ENCODE results near the gene ENHO. TPM values are rescaled to one million over a fixed set of nuclear protein-coding genes. Genes with fewer than 3 reads are reported as not detected.
"Not testable (repeated sequence)": the region's sequence is repeated elsewhere in the genome, so short reads cannot be mapped to it uniquely, and the experiment has no call there.

The ENHO gene
- total RNA-seq, 1 experiment from 2014 or later, result 10.4 TPM

DNA sequence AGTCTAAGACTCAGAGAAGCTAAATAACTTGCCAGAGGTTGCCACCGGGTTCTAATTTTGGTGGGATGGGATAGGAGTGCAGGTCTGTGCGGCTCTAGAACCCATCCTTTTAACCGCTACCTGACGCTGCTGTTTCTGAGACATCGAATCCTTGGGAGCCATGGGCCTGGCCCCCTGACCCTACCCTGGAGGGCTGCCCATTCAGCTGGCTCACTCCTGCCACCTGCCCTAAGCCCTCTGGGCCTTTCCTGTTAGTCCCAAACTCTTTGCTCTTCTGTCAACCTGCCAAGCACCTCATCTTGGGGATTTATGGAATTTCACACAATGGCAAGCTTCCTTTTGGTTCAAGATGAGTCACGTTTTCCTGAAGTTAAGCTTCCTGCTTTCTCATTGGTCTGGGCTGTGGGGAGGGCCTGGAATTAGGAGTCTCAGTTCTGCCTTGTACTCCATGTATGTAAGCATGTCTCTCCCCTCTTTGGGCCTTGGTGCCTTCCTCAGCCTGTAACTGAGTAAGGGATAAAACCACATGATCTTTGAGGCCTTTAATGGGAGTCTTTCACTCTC is 26.6 kb downstream of the ENHO start:
- in situ Hi-C loops (cut with HindIII; ENCODE audit: low sequenced_read_pairs), result no loop called here
- DNase-seq (ENCODE audit: low spot score), result no peak

DNA sequence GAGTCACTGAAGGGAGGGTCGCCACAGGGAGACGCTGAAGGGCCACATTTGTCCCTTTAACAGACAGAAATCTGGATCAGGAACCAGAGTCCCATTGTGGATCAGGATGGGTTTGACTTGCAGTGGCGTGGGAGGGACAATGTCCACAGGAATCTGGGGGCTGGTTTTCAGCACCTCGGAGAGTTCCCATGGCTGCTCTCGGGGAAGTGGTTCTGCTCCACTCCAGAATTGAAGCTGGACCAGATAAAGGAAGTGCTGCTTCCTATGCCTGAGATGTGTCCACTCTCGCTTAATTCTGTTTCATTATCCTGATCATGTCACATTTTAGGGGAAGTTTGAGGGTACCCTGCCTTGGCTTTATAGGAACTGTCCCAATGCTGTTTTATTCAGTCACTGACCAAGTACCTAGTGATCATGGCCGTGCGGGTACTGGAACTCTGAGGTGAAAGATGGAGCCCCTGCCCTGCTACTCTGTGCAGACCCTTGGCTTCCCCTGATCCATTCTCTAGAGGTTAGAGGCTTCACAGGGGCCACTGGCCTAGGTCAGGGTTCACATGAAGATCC is 28.7 kb downstream of the ENHO start:
- no peak for DNase-seq (ENCODE audit: low spot score)
- in situ Hi-C loops (cut with HindIII; ENCODE audit: low sequenced_read_pairs), result no loop called here

DNA sequence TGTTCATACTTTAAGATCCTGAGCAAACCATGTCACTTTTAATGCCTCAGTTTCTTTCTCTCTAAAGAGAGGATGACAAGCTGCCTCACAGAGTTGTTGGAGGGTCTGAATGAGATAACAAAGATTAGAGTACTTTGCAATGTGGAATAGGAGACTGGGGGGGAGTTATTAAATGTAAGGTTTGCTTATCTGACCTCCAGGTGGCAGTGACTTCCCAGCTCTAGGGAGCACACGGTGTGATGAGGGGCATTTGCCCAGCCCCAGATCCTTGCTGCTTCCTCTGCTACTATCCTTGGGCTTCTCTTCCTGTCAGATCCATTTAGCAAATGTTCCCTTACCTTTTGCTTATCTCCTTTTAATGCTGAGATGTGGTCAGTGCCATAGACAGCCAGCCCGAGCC is 30.7 kb downstream of the ENHO start:
- in situ Hi-C loops (cut with HindIII; ENCODE audit: low sequenced_read_pairs), result no loop called here
- DNase-seq (ENCODE audit: low spot score), result no peak

DNA sequence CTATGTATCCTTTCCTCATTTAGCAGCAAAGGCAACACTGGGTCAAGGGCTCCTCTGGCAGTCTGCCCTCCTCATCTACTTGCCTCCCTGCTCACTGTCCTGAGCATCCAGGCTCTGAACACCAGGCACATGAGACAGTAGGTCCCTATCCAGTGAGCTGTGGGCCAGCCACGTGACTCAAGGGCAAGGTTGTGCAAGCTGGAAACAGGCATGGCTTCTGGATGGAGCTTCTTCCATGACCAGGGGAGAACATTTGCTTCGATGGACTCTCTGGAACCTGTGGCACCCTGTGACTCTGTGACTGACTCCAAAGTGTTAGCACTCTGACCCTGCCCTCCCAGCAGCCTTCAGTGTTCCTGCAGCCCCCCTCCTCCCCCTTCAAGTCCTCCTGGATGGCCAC is 31.2 kb downstream of the ENHO start:
- in situ Hi-C loops (cut with HindIII; ENCODE audit: low sequenced_read_pairs), result no loop called here

GRCh38 chr9:34490760-34491159 is 32.0 kb downstream of the ENHO start:
- no peak for DNase-seq (ENCODE audit: low spot score)
- in situ Hi-C loops (cut with HindIII; ENCODE audit: low sequenced_read_pairs), result no loop called here

More for the DNA sequence above, 31.2 kb downstream of the ENHO start:
- no peak for DNase-seq (ENCODE audit: low spot score)

DNA sequence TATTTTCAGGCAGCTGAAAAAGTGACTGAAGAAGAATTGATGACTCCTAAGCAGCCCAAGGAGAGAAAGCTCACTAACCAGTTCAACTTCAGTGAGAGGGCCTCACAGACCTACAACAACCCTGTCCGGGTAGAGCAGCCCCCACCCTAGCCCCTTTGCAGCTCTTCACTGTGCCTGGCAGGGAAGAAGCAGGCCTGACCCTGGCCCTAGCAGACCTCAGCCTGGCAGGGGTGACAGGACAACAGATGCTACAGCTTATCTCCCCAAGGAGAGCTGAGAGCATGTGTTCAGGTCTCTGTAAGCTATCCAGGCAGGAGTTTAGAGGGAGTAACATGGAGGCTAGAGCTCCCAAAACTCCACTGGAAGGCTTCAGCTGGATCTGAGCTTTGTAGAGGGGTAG is 32.4 kb downstream of the ENHO start:
- in situ Hi-C loops (cut with HindIII; ENCODE audit: low sequenced_read_pairs), result no loop called here
- DNase-seq (ENCODE audit: low spot score), result no peak

GRCh38 chr9:34486572-34486971 is 36.2 kb downstream of the ENHO start:
- in situ Hi-C loops (cut with HindIII; ENCODE audit: low sequenced_read_pairs), result no loop called here
- DNase-seq (ENCODE audit: low spot score), result no peak

- DNase-seq (ENCODE audit: low spot score), result no peak
- in situ Hi-C loops (cut with HindIII; ENCODE audit: low sequenced_read_pairs), result no loop called here
Observed at GRCh38 chr9:34485822-34486221, 37.0 kb downstream of the ENHO start.

DNA sequence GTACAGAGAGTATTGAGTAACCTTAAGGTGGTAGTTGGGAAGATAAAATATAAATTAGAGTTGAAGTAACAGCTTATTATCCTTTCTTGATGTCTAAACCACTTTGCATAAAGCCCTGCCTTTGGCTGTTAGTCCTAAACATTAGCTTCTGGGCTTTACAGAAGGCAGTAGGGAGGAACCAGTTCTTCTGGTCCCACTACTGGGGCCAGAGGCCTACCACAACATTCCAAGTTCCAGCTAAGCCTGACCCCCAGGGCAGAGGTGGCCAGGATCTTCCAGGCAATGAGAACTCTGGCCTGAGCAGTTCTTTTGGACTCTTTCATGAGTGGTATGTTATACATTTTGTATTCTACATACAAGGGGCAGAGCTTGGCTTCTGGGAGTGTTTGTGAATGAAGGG is 38.1 kb downstream of the ENHO start:
- DNase-seq (ENCODE audit: low spot score), result no peak
- in situ Hi-C loops (cut with HindIII; ENCODE audit: low sequenced_read_pairs), result no loop called here

DNA sequence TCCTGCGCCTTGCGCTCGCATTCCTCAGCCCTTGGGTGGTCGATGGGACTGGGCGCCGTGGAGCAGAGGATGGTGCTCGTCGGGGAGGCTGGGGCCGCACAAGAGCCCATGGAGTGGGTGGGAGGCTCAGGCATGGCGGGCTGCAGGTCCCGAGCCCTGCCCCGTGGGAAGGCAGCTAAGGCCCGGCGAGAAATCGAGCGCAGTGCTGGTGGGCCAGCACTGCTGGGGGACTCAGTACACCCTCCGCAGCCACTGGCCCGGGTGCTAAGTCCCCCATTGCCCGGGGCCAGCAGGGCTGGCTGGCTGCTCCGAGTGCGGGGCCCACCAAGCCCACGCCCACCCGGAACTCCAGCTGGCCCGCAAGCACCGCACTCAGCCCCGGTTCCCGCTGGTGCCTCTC is 40.0 kb downstream of the ENHO start:
- DNase-seq (ENCODE audit: low spot score); in situ Hi-C loops (cut with HindIII; ENCODE audit: low sequenced_read_pairs): not testable (repeated sequence)

GRCh38 chr9:34481620-34482019 is 41.2 kb downstream of the ENHO start:
- in situ Hi-C loops (cut with HindIII; ENCODE audit: low sequenced_read_pairs); DNase-seq (ENCODE audit: low spot score): not testable (repeated sequence)

GRCh38 chr9:34479431-34479866 is 43.3 kb downstream of the ENHO start:
- in situ Hi-C loops (cut with HindIII; ENCODE audit: low sequenced_read_pairs), result no loop called here
- DNase-seq (ENCODE audit: low spot score), result no peak

DNA sequence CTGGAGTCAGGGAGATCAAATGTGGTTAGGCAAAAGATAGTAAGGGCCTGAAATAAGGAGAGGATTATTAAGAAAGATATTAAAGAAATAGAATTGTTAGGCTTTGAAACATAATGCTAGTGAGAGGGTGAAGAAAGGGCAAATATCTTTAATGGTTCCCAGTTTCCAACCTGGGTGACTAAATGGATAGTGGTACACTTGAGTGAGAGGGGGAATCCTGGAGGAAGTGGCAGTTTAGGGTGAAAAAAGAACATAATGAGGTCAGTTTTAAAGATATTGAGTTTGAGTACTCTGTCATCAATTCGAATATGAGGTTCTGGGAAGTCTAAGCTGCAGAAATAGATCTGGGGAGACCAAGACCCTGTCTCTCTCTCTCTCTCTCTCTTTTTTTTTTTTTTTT is 45.2 kb downstream of the ENHO start:
- no peak for DNase-seq (ENCODE audit: low spot score)
- in situ Hi-C loops (cut with HindIII; ENCODE audit: low sequenced_read_pairs), result no loop called here

DNA sequence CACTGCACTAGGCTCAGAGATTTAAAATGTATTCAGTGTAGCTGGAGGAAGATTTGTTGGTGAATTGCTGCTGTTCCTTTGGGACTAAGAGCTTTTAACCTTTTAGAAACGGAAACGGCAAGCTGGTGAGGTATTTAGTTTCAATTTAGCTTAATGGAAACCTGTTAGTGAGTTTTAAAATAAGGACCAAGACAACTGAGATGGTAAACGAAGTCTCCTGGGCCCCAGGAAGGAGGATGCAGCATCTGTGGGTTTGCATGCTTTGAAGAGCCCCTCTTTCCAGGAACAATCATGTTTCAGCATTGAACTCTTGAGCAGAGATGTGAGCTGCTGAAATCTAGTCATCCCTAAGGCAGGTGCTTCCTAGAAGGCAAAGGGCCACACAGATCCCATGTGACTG is 47.7 kb downstream of the ENHO start:
- in situ Hi-C loops (cut with HindIII; ENCODE audit: low sequenced_read_pairs), result no loop called here
- DNase-seq (ENCODE audit: low spot score), result no peak

Other genes starting within 250 kb of the ENHO start
- 5.2 and 6.2 TPM in 2 replicates for gene KIF24, start 193.7 kb downstream of the ENHO start, total RNA-seq (2014; rRNA removed; shearing (Covaris generic))
- gene NUDT2, start 193.4 kb downstream of the ENHO start, total RNA-seq (2014; rRNA removed; shearing (Covaris generic)), result 27.5 and 50.5 TPM in 2 replicates
- gene MYORG, start 146.1 kb downstream of the ENHO start, total RNA-seq (2014; rRNA removed; shearing (Covaris generic)), result 0.80 and 0.92 TPM in 2 replicates
- 5.2 TPM in 2 replicates for gene FAM219A, start 64.4 kb downstream of the ENHO start, total RNA-seq (2014; rRNA removed; shearing (Covaris generic))
- gene DNAI1, start 64.2 kb downstream of the ENHO start, total RNA-seq (2014; rRNA removed; shearing (Covaris generic)), result not detected in 2 replicates
- gene CNTFR, start 66.7 kb upstream of the ENHO start, total RNA-seq (2014; rRNA removed; shearing (Covaris generic)), result 0.78 and 1.0 TPM in 2 replicates
- 57.9 and 59.4 TPM in 2 replicates for gene RPP25L, start 89.1 kb upstream of the ENHO start, total RNA-seq (2014; rRNA removed; shearing (Covaris generic))
- 105 and 160 TPM in 2 replicates for gene DCTN3, start 97.5 kb upstream of the ENHO start, total RNA-seq (2014; rRNA removed; shearing (Covaris generic))
- gene ARID3C, start 106.1 kb upstream of the ENHO start, total RNA-seq (2014; rRNA removed; shearing (Covaris generic)), result 1.5 TPM in 1 of 2 replicates, not detected in the other
- gene SIGMAR1, start 114.8 kb upstream of the ENHO start, total RNA-seq (2014; rRNA removed; shearing (Covaris generic)), result 193 and 208 TPM in 2 replicates
- gene GALT, start 123.7 kb upstream of the ENHO start, total RNA-seq (2014; rRNA removed; shearing (Covaris generic)), result 41.6 and 51.2 TPM in 2 replicates
- 6.9 and 9.8 TPM in 2 replicates for gene IL11RA, start 129.2 kb upstream of the ENHO start, total RNA-seq (2014; rRNA removed; shearing (Covaris generic))
- gene CCL27, start 139.7 kb upstream of the ENHO start, total RNA-seq (2014; rRNA removed; shearing (Covaris generic)), result not detected in 2 replicates
- not detected in 2 replicates for gene CCL19, start 168.3 kb upstream of the ENHO start, total RNA-seq (2014; rRNA removed; shearing (Covaris generic))
- gene CCL21, start 187.1 kb upstream of the ENHO start, total RNA-seq (2014; rRNA removed; shearing (Covaris generic)), result not detected in 2 replicates

Measured in G401 (cell line).